ENCODE data around the gene TNFSF9. TPM values are rescaled to one million over a fixed set of nuclear protein-coding genes. Genes with fewer than 3 reads are reported as not detected.
"Not testable (repeated sequence)": the region's sequence is repeated elsewhere in the genome, so short reads cannot be mapped to it uniquely, and the experiment has no call there.

The TNFSF9 gene
- total RNA-seq, 4 donors from 2014 or later: 1.1 to 1.8 TPM; not detected in 2

- H3K4me1 ChIP-seq: no peaks in the 10 kb centered on the region
- no peak for TF ChIP-seq POLR2A (IDR thresholded peaks at IDR 0.05)
- no peak for TF ChIP-seq CTCF (IDR thresholded peaks at IDR 0.05 in 4 of 5, conservative IDR thresholded peaks at IDR 0.05 in 1 of 5)
- no peak for DNase-seq
- H3K36me3 ChIP-seq: no peaks in the 10 kb centered on the region
- no peaks in the 10 kb centered on the region for H3K9me3 ChIP-seq
- H3K27me3 ChIP-seq: no peaks in the 10 kb centered on the region
- no peak overlapping the region for H3K4me3 ChIP-seq
- in situ Hi-C loops (cut with MboI; ENCODE audit: low sequenced_read_pairs in 4 of 4): no loop called here
- no peak for ATAC-seq
- H3K27ac ChIP-seq: no peak overlapping the region
- intact Hi-C loops (cut with DNase I; ENCODE audit: low total_unique reads): no loop called here
Measured at GRCh38 chr19:6556480-6557195, 25.8 kb downstream of the TNFSF9 start.

GRCh38 chr19:6562437-6562836, 31.6 kb downstream of the TNFSF9 start:
- H3K27ac ChIP-seq; H3K27me3 ChIP-seq; H3K4me1 ChIP-seq; ATAC-seq; intact Hi-C loops (cut with DNase I; ENCODE audit: low total_unique reads); in situ Hi-C loops (cut with MboI; ENCODE audit: low sequenced_read_pairs in 4 of 4); H3K9me3 ChIP-seq; H3K4me3 ChIP-seq; DNase-seq; H3K36me3 ChIP-seq: not testable (repeated sequence)

GRCh38 chr19:6564393-6564792, 33.6 kb downstream of the TNFSF9 start:
- intact Hi-C loops (cut with DNase I; ENCODE audit: low total_unique reads) (no loop called here), in situ Hi-C loops (cut with MboI; ENCODE audit: low sequenced_read_pairs in 4 of 4) (no loop called here)
- TF ChIP-seq POLR2A (IDR thresholded peaks at IDR 0.05) (no peak), CTCF (IDR thresholded peaks at IDR 0.05 in 4 of 5, conservative IDR thresholded peaks at IDR 0.05 in 1 of 5) (no peak)
- Histone ChIP-seq H3K4me3 (no peak overlapping the region), H3K27me3 (no peaks in the 10 kb centered on the region), H3K27ac (no peak overlapping the region), H3K4me1 (no peaks in the 10 kb centered on the region), H3K9me3 (peaks cover 0 to 9% (median 0%) of the 10 kb centered on the region in 3 donors), H3K36me3 (no peaks in the 10 kb centered on the region)
- ATAC-seq: no peak
- DNase-seq: no peak

DNA sequence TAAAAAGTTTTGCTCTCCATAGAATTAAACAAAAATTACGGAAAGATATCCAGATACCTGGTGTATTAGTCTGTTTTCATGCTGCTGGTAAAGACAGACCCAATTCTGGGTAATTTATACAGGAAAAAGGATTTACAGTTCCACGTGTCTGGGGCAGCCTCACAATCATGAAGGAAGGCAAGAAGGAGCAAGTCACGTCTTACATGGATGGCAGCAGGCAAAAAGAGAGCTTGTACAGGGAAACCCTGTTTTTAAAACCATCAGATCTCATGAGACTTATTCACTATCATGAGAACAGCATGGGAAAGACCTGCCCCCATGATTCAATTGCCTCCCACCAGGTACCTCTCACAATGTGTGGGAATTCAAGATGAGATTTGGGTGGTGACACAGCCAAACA, 35.9 kb downstream of the TNFSF9 start:
- not testable (repeated sequence) for ATAC-seq

DNA sequence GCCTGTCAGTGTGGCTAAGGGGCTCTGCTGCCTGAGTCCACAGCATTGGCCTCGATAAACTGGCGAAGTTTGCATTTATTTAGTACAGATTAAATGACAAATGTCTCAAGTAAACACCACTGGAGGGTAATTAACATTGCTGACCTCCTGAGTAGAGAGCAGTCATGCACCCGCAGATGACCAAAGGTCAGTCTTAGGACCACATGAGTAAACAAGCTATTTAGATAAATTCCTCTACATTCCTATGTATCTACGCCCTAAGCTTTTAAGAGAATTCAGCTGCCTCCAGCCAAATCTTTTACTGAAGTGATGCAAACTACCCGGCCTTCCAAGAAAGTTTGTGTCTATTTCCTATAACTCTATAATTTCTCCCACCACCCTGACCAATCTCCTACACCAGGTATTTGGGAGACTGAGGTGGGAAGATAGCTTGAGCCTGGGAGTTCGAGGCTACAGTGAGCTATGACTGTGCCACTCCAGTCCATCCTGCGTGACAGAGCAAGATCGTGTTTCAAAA, 37.2 kb downstream of the TNFSF9 start:
- Histone ChIP-seq H3K36me3 (no peaks in the 10 kb centered on the region), H3K4me1 (no peaks in the 10 kb centered on the region), H3K27ac (no peak overlapping the region), H3K27me3 (peaks cover 6 to 11% (median 7%) of the 10 kb centered on the region in 3 donors), H3K4me3 (no peak overlapping the region), H3K9me3 (peaks cover 0 to 9% (median 0%) of the 10 kb centered on the region in 3 donors)
- in situ Hi-C loops (cut with MboI; ENCODE audit: low sequenced_read_pairs in 4 of 4) (no loop called here), intact Hi-C loops (cut with DNase I; ENCODE audit: low total_unique reads) (no loop called here)
- TF ChIP-seq POLR2A (IDR thresholded peaks at IDR 0.05): no peak
- no peak for TF ChIP-seq CTCF (IDR thresholded peaks at IDR 0.05 in 4 of 5, conservative IDR thresholded peaks at IDR 0.05 in 1 of 5)
- DNase-seq (no peak), ATAC-seq (no peak)

More for the DNA sequence above, 35.9 kb downstream of the TNFSF9 start:
- H3K27me3 ChIP-seq; H3K27ac ChIP-seq; H3K9me3 ChIP-seq; in situ Hi-C loops (cut with MboI; ENCODE audit: low sequenced_read_pairs in 4 of 4); DNase-seq; intact Hi-C loops (cut with DNase I; ENCODE audit: low total_unique reads); H3K4me3 ChIP-seq; H3K36me3 ChIP-seq; H3K4me1 ChIP-seq: not testable (repeated sequence)
